ENCODE data around the gene KRT2. TPM values are rescaled to one million over a fixed set of nuclear protein-coding genes. Genes with fewer than 3 reads are reported as not detected.
A peak's percentile ranks its signal among the peaks of the same experiment; 100 is the strongest.

KRT2 gene
- total and polyA plus RNA-seq, 9 of the 15 experiments (the other 6 are each of a cell fraction or from before 2014, with no cell fraction given), result 0.03 to 0.69 (median 0.07) TPM; not detected in 2

DNA sequence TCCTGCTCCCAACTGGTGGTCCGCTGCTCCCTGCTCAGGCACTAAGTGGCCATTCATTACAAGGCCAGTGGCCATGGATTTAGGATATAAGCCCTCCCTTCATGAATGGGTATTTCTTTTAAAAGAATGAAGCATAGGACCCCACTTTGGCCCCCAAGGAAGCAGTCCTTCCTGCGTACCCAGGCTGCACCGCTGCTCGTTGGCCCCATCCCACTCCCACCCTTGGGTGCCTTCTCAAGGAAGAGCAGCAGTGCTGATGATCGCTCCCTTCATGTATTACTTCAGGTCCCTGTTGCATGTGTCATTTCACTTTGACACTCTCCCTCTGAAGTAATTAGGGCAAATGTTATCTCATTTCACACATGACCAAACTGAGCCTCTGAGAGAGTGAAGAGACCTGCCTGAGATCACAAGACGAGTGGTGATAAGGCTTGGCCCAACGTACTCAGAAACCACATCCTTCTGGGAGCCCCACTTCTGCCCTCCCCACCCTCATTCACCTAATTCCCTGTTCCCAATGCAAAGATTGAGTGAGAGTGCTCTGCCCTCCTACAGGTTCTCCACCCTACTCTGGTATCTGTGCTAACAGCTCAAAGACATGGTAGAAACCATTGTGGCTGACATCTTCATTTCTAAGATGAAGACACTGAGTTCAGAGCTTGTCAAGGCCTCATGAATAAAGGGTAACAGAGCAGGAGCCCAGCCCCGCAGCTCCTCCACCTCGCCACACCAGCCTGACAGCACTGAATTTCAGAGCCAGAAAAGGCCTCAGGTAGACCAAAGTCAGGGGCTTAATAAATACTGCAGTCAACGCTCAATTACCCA, 10.3 kb upstream of the KRT2 start (continued):
- TF ChIP-seq, protein P1, sequence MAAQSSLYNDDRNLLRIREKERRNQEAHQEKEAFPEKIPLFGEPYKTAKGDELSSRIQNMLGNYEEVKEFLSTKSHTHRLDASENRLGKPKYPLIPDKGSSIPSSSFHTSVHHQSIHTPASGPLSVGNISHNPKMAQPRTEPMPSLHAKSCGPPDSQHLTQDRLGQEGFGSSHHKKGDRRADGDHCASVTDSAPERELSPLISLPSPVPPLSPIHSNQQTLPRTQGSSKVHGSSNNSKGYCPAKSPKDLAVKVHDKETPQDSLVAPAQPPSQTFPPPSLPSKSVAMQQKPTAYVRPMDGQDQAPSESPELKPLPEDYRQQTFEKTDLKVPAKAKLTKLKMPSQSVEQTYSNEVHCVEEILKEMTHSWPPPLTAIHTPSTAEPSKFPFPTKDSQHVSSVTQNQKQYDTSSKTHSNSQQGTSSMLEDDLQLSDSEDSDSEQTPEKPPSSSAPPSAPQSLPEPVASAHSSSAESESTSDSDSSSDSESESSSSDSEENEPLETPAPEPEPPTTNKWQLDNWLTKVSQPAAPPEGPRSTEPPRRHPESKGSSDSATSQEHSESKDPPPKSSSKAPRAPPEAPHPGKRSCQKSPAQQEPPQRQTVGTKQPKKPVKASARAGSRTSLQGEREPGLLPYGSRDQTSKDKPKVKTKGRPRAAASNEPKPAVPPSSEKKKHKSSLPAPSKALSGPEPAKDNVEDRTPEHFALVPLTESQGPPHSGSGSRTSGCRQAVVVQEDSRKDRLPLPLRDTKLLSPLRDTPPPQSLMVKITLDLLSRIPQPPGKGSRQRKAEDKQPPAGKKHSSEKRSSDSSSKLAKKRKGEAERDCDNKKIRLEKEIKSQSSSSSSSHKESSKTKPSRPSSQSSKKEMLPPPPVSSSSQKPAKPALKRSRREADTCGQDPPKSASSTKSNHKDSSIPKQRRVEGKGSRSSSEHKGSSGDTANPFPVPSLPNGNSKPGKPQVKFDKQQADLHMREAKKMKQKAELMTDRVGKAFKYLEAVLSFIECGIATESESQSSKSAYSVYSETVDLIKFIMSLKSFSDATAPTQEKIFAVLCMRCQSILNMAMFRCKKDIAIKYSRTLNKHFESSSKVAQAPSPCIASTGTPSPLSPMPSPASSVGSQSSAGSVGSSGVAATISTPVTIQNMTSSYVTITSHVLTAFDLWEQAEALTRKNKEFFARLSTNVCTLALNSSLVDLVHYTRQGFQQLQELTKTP (IDR thresholded peaks at IDR 0.05; ENCODE audit: low read depth in 1 of 2, partially characterized antibody in 2 of 2), result peak; percentile 67 to 93
- TF ChIP-seq ZKSCAN1 (IDR thresholded peaks at IDR 0.05; ENCODE audit: low read depth, low read length) (no peak), NFIC (IDR thresholded peaks at IDR 0.05) (peak; percentile 92), ZNF507 (tag; conservative IDR thresholded peaks at IDR 0.05) (no peak), ZNF699 (CRISPR knock-in tag; IDR thresholded peaks at IDR 0.05; ENCODE audit: insufficient replicate concordance) (no peak), L3MBTL2 (IDR thresholded peaks at IDR 0.05) (peak; percentile 98), ZNF589 (CRISPR knock-in tag; IDR thresholded peaks at IDR 0.05; ENCODE audit: low read depth) (peak; percentile 98), ZNF551 (CRISPR knock-in tag; IDR thresholded peaks at IDR 0.05) (no peak), KHSRP (IDR thresholded peaks at IDR 0.05) (no peak), HNRNPUL1 (IDR thresholded peaks at IDR 0.05; ENCODE audit: low read length) (no peak), NCOR1 (IDR thresholded peaks at IDR 0.05) (peak; percentile 99), RBBP5 (IDR thresholded peaks at IDR 0.05; ENCODE audit: borderline replicate concordance, insufficient read depth, low read length, poor library complexity, severe bottlenecking) (peak; percentile 87), POLR2AphosphoS5 (IDR thresholded peaks at IDR 0.05; ENCODE audit: control insufficient read depth, insufficient read depth, low read depth, low read length) (peak; percentile 98), FOXK1 (CRISPR knock-in tag; IDR thresholded peaks at IDR 0.05; ENCODE audit: borderline replicate concordance) (no peak)
- TF ChIP-seq, protein P2, sequence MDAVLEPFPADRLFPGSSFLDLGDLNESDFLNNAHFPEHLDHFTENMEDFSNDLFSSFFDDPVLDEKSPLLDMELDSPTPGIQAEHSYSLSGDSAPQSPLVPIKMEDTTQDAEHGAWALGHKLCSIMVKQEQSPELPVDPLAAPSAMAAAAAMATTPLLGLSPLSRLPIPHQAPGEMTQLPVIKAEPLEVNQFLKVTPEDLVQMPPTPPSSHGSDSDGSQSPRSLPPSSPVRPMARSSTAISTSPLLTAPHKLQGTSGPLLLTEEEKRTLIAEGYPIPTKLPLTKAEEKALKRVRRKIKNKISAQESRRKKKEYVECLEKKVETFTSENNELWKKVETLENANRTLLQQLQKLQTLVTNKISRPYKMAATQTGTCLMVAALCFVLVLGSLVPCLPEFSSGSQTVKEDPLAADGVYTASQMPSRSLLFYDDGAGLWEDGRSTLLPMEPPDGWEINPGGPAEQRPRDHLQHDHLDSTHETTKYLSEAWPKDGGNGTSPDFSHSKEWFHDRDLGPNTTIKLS (IDR thresholded peaks at IDR 0.05; ENCODE audit: borderline replicate concordance, low read depth), result no peak
- TF ChIP-seq, protein P3, sequence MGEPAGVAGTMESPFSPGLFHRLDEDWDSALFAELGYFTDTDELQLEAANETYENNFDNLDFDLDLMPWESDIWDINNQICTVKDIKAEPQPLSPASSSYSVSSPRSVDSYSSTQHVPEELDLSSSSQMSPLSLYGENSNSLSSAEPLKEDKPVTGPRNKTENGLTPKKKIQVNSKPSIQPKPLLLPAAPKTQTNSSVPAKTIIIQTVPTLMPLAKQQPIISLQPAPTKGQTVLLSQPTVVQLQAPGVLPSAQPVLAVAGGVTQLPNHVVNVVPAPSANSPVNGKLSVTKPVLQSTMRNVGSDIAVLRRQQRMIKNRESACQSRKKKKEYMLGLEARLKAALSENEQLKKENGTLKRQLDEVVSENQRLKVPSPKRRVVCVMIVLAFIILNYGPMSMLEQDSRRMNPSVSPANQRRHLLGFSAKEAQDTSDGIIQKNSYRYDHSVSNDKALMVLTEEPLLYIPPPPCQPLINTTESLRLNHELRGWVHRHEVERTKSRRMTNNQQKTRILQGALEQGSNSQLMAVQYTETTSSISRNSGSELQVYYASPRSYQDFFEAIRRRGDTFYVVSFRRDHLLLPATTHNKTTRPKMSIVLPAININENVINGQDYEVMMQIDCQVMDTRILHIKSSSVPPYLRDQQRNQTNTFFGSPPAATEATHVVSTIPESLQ (CRISPR knock-in tag; IDR thresholded peaks at IDR 0.05), result peak; percentile 62; the same call in 1 of the 2 replicates
- TF ChIP-seq, protein P4, sequence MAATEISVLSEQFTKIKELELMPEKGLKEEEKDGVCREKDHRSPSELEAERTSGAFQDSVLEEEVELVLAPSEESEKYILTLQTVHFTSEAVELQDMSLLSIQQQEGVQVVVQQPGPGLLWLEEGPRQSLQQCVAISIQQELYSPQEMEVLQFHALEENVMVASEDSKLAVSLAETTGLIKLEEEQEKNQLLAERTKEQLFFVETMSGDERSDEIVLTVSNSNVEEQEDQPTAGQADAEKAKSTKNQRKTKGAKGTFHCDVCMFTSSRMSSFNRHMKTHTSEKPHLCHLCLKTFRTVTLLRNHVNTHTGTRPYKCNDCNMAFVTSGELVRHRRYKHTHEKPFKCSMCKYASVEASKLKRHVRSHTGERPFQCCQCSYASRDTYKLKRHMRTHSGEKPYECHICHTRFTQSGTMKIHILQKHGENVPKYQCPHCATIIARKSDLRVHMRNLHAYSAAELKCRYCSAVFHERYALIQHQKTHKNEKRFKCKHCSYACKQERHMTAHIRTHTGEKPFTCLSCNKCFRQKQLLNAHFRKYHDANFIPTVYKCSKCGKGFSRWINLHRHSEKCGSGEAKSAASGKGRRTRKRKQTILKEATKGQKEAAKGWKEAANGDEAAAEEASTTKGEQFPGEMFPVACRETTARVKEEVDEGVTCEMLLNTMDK (IDR thresholded peaks at IDR 0.05; ENCODE audit: borderline replicate concordance, insufficient read depth, low read depth, low read length, poor library complexity, severe bottlenecking), result no peak

Measured in K562 (cell line).